ENCODE results near the gene CGB8.

- TF ChIP-seq RBBP5 (IDR thresholded peaks at IDR 0.05; ENCODE audit: borderline replicate concordance, low read depth, low read length), result no peak
- no peak for TF ChIP-seq SIN3A (conservative IDR thresholded peaks at IDR 0.05 in 1 of 2, IDR thresholded peaks at IDR 0.05 in 1 of 2; ENCODE audit: low read depth in 1 of 2, low read length in 2 of 2)
- no peak for TF ChIP-seq CTCF (IDR thresholded peaks at IDR 0.05; ENCODE audit: control extremely low read depth in 1 of 3, insufficient read depth in 1 of 3, low read depth in 1 of 3, low read length in 3 of 3)
- no peak for TF ChIP-seq ATF3 (IDR thresholded peaks at IDR 0.05; ENCODE audit: insufficient read depth, low read depth, low read length)
- TF ChIP-seq EZH2 (IDR thresholded peaks at IDR 0.05; ENCODE audit: low read depth, low read length, severe bottlenecking), result no peak
- TF ChIP-seq CEBPB (IDR thresholded peaks at IDR 0.05; ENCODE audit: low read depth, low read length), result no peak
- no peak for TF ChIP-seq NANOG (IDR thresholded peaks at IDR 0.05; ENCODE audit: insufficient read depth, low read depth, low read length, poor library complexity, severe bottlenecking)
These were observed 12.1 kb upstream of the CGB8 start for GRCh38 chr19:49061000-49061399.

All from H1 (cell line).